IMR-90 (cell line): ENCODE results near the gene GLE1. TPM values are rescaled to one million over a fixed set of nuclear protein-coding genes. Genes with fewer than 3 reads are reported as not detected.

Experiments
- ATAC-seq: fragments of 200-7000 bp; cut with Tn5 transposase; 2 replicates; pipeline ENCODE4 v1.9.1; 2020; ENCODE audit warnings: low read depth, mild to moderate bottlenecking, moderate library complexity
- BruUV-seq: library from RNA; stranded (reverse); fragments of 400-500 nt; replicated peaks from 2 replicates; lab custom pipeline; 2021; lab: Mats Ljungman, UMichigan
- CTCF ChIA-PET: fragments of 300-600 bp; formaldehyde crosslinking; extraction: SDS; loops from one replicate; lab custom pipeline; 2021; ENCODE audit warnings: antibody characterized with exemption; lab: Yijun Ruan, JAX
- POLR2A ChIA-PET: fragments of 300-600 bp; sonication (Branson Sonifier 250); formaldehyde crosslinking; loops from one replicate; lab custom pipeline; 2022; ENCODE audit warnings: antibody characterized with exemption; ENCODE audit not compliant: unreplicated experiment; lab: Charles Lee
- DNase-seq: peaks from one replicate; pipeline ENCODE4 v3.0.0; 2013
- H2AFZ ChIP-seq: replicated peaks from 2 replicates; pipeline ENCODE3; 2013; ENCODE audit warnings: low read length, mild to moderate bottlenecking; ENCODE audit not compliant: poor library complexity
- H2AK5ac ChIP-seq: 2 replicates; pipeline ENCODE4 v1.6.1; 2013; ENCODE audit warnings: low read depth, low read length, inconsistent platforms
- H2AK9ac ChIP-seq: replicated peaks from 2 replicates; pipeline ENCODE3; 2013; ENCODE audit warnings: mild to moderate bottlenecking, low read depth, low read length, moderate library complexity; ENCODE audit not compliant: poor library complexity
- H2BK120ac ChIP-seq: 2 replicates; pipeline ENCODE4 v1.6.1; 2013; ENCODE audit warnings: low read depth, low read length, inconsistent platforms
- H2BK15ac ChIP-seq: 3 replicates; pipeline ENCODE4 v1.6.1; 2013; ENCODE audit warnings: low read depth, low read length, inconsistent platforms
- H2BK20ac ChIP-seq: 2 replicates; pipeline ENCODE4 v1.6.1; 2013; ENCODE audit warnings: low read depth, mild to moderate bottlenecking, inconsistent platforms, low read length, moderate library complexity
- H2BK5ac ChIP-seq: 2 replicates; pipeline ENCODE4 v1.6.1; 2013; ENCODE audit warnings: mild to moderate bottlenecking, low read depth, low read length, inconsistent platforms; ENCODE audit not compliant: poor library complexity, severe bottlenecking
- H3K14ac ChIP-seq: replicated peaks from 2 replicates; pipeline ENCODE4 v1.6.1; 2013; ENCODE audit warnings: low read depth, low read length, inconsistent platforms
- H3K18ac ChIP-seq: 2 replicates; pipeline ENCODE4 v1.6.1; 2013; ENCODE audit warnings: low read depth, low read length, control low read depth
- H3K23ac ChIP-seq: 2 replicates; pipeline ENCODE4 v1.6.1; 2013; ENCODE audit warnings: low read depth, low read length, inconsistent platforms
- H3K27ac ChIP-seq: 2 replicates; pipeline ENCODE4 v1.5.1; 2013; ENCODE audit warnings: mild to moderate bottlenecking, control low read depth, low read length; ENCODE audit not compliant: insufficient read depth
- H3K27me3 ChIP-seq: 2 replicates; pipeline ENCODE4 v1.6.1; 2013; ENCODE audit warnings: low read length; ENCODE audit not compliant: control insufficient read depth, insufficient read depth
- H3K36me3 ChIP-seq: 2 replicates; pipeline ENCODE4 v1.6.1; 2013; ENCODE audit warnings: low read length, mixed read lengths; ENCODE audit not compliant: control insufficient read depth, insufficient read depth
- H3K4ac ChIP-seq: 2 replicates; pipeline ENCODE4 v1.6.1; 2013; ENCODE audit warnings: low read depth, low read length, inconsistent platforms
- H3K4me1 ChIP-seq: 2 replicates; pipeline ENCODE4 v1.6.1; 2013; ENCODE audit warnings: low read length, mixed read lengths; ENCODE audit not compliant: control insufficient read depth, insufficient read depth
- H3K4me2 ChIP-seq: 2 replicates; pipeline ENCODE4 v1.6.1; 2013; ENCODE audit warnings: low read depth, mild to moderate bottlenecking, control low read depth, low read length, moderate library complexity
- H3K4me3 ChIP-seq: 2 replicates; pipeline ENCODE4 v1.5.1; 2013; ENCODE audit warnings: low read depth, mild to moderate bottlenecking, control low read depth, low read length, moderate library complexity; ENCODE audit not compliant: insufficient read depth
- H3K56ac ChIP-seq: 2 replicates; pipeline ENCODE4 v1.6.1; 2013; ENCODE audit warnings: low read length, inconsistent platforms; ENCODE audit not compliant: insufficient read depth; ENCODE audit errors: extremely low read depth
- H3K79me1 ChIP-seq, 2 experiments: 2 replicates each; pipeline ENCODE4 v1.6.1; 2013; ENCODE audit warnings: low read length in 2 of 2, inconsistent platforms in 1 of 2, low read depth in 1 of 2
- H3K9ac ChIP-seq: 2 replicates; pipeline ENCODE4 v1.6.1; 2013; ENCODE audit warnings: low read depth, low read length, control low read depth
- H3K9me1 ChIP-seq: 2 replicates; pipeline ENCODE4 v1.6.1; 2013; ENCODE audit warnings: low read length, inconsistent platforms; ENCODE audit not compliant: insufficient read depth
- H3K9me3 ChIP-seq: 2 replicates; pipeline ENCODE4 v1.6.1; 2013; ENCODE audit warnings: low read length; ENCODE audit not compliant: control insufficient read depth, insufficient read depth
- H4K20me1 ChIP-seq: 2 replicates; pipeline ENCODE4 v1.6.1; 2013; ENCODE audit warnings: low read length, inconsistent platforms; ENCODE audit not compliant: insufficient read depth
- H4K5ac ChIP-seq: 2 replicates; pipeline ENCODE4 v1.6.1; 2013; ENCODE audit warnings: mild to moderate bottlenecking, low read depth, low read length, control low read depth
- H4K8ac ChIP-seq, 2 experiments: 2 replicates each; pipeline ENCODE4 v1.6.1; 2013; ENCODE audit warnings: low read depth in 2 of 2, low read length in 2 of 2, control low read depth in 1 of 2, inconsistent platforms in 1 of 2
- H4K91ac ChIP-seq: 2 replicates; pipeline ENCODE4 v1.6.1; 2013; ENCODE audit warnings: low read depth, low read length, inconsistent platforms; ENCODE audit not compliant: insufficient read depth
- BHLHE40 ChIP-seq: fragments of 150-350 bp; IDR thresholded peaks from 2 replicates; pipeline ENCODE4 v1.6.1; 2016; ENCODE audit warnings: mild to moderate bottlenecking, low read depth, low read length
- CHD1 ChIP-seq: IDR thresholded peaks from 2 replicates; pipeline ENCODE4 v1.6.1; 2012; ENCODE audit warnings: low read depth, low read length, improper control_type of control experiment
- NFE2L2 ChIP-seq: fragments of 150-350 bp; IDR thresholded peaks from 2 replicates; pipeline ENCODE4 v1.6.1; 2016; ENCODE audit warnings: low read depth, mild to moderate bottlenecking, low read length
- WGBS, 2 experiments: methylation state at CpG; one replicate each; pipeline versions ENCODE4 v1.1.5 to v1.1.7; 2013; ENCODE audit warnings: missing lambda C conversion rate in 2 of 2; ENCODE audit not compliant: insufficient read length in 1 of 2; ENCODE audit errors: extremely low coverage in 2 of 2; 5-methylcytosine and 5-hydroxymethylcytosine counted together
- dilution Hi-C: fragments of 300-500 bp; cut with HindIII; formaldehyde crosslinking; loops from one replicate; pipeline ENCODE4 v1.14.3; 2018; ENCODE audit warnings: low sequenced_read_pairs; ENCODE audit not compliant: unreplicated experiment
- in situ Hi-C: fragments of 300-500 bp; cut with MboI; formaldehyde crosslinking; loops from 3 replicates; pipeline ENCODE4 v1.14.3; 2019; ENCODE audit warnings: low sequenced_read_pairs, inconsistent platforms, mixed read lengths
- intact Hi-C: fragments of 100-400 bp; cut with micrococcal nuclease; formaldehyde crosslinking; loops from 2 replicates; pipeline ENCODE4 v1.10.0; 2022
- polyA plus RNA-seq, 3 experiments: library from polyadenylated mRNA; depleted of rRNA; stranded (reverse); fragments of >200 nt; gene quantifications; 2 replicates each; pipeline ENCODE4 v1.2.3, GENCODE V29; 2012; ENCODE audit warnings: low replicate concordance in 1 of 3
- total RNA-seq: library from RNA; depleted of rRNA; stranded (reverse); fragments of >200 nt; gene quantifications from 2 replicates; pipeline ENCODE4 v1.2.3, GENCODE V29; 2012

The GLE1 gene
- total and polyA plus RNA-seq, 2 of the 4 experiments (the other 2 are of a cell fraction) = 14.3 to 39.4 TPM

GRCh38 chr9:128556926-128557634 is 52.6 kb downstream of the GLE1 start:
- Histone ChIP-seq H2AK5ac (no peak overlapping the region), H3K4me2 (no peak overlapping the region), H3K4ac (no peak overlapping the region), H3K4me3 (no peak overlapping the region), H2AK9ac (no peak overlapping the region), H3K23ac (no peak overlapping the region; the same call in 1 of the 2 replicates), H3K9me3 (no peaks in the 10 kb centered on the region), H2BK120ac (no peak overlapping the region), H2BK15ac (no peak overlapping the region; the same call in 2 of the 3 replicates), H2BK5ac (no peak overlapping the region), H3K14ac (no peak overlapping the region), H2AFZ (no peak overlapping the region), H4K91ac (no peak overlapping the region), H4K20me1 (peaks cover 72% of the 10 kb centered on the region), H3K56ac (no peak overlapping the region), H3K27ac (no peak overlapping the region), H3K4me1 (peaks cover 5% of the 10 kb centered on the region), H3K9me1 (no peaks in the 10 kb centered on the region; the same call in 1 of the 2 replicates), H3K18ac (no peak overlapping the region), H3K36me3 (0 out of 2 replicates have a peak, but pooled peaks cover 1% of the 10 kb centered on the region), H3K9ac (no peak overlapping the region), H2BK20ac (no peak overlapping the region), H4K5ac (no peak overlapping the region), H3K27me3 (no peaks in the 10 kb centered on the region), H3K79me1 (peaks cover 3 to 58% of the 10 kb centered on the region in 2 experiments; a peak in 3 of 4 replicates), H4K8ac (no peak overlapping the region)
- ChIA-PET CTCF (no interaction called here), POLR2A (no interaction called here)
- no TSS peak for BruUV-seq
- TF ChIP-seq CHD1 (no peak), BHLHE40 (no peak), NFE2L2 (no peak)
- intact Hi-C loops (no loop called here), dilution Hi-C loops (no loop called here), in situ Hi-C loops (loop anchor here (10.0 kb wide), 1 partner anchor 262 kb away; no protein-coding TSS in a partner anchor)
- DNase-seq (no peak), ATAC-seq (no peak)
- WGBS, 2 experiments = no CpG with 5 or more reads among the region's 5 CpGs
